GM08714 (cell line): ENCODE measurements around the gene WDR4.

Source experiments
- H3K4me3 ChIP-seq: fragments of 200-500 bp; sonication (Bioruptor generic); 2 replicates; pipeline ENCODE4 v1.5.1; 2014; ENCODE audit warnings: mild to moderate bottlenecking, low read length, inconsistent platforms
- ZNF274 ChIP-seq: IDR thresholded peaks from 2 replicates; pipeline ENCODE4 v1.6.1; 2012; ENCODE audit warnings: mild to moderate bottlenecking, low read depth, low read length

WDR4 gene

GRCh38 chr21:42861848-42862400 is 17.4 kb downstream of the WDR4 start:
- H3K4me3 ChIP-seq: no peak overlapping the region
- no peak for TF ChIP-seq ZNF274

- TF ChIP-seq ZNF274: no peak
- H3K4me3 ChIP-seq: no peak overlapping the region
These were observed 18.0 kb downstream of the WDR4 start for GRCh38 chr21:42861311-42861847.

- no peak for TF ChIP-seq ZNF274
- H3K4me3 ChIP-seq: no peak overlapping the region
These were observed 19.0 kb downstream of the WDR4 start for GRCh38 chr21:42860345-42860744.

- TF ChIP-seq ZNF274: no peak
- no peak overlapping the region for H3K4me3 ChIP-seq
These were observed 19.5 kb downstream of the WDR4 start for GRCh38 chr21:42859891-42860230.

- no peak for TF ChIP-seq ZNF274
- H3K4me3 ChIP-seq: no peak overlapping the region
These were observed 20.1 kb downstream of the WDR4 start for GRCh38 chr21:42858957-42859890.

- H3K4me3 ChIP-seq: no peak overlapping the region
- no peak for TF ChIP-seq ZNF274
These were observed 21.0 kb downstream of the WDR4 start for GRCh38 chr21:42858185-42858847.

- H3K4me3 ChIP-seq: no peak overlapping the region
- TF ChIP-seq ZNF274: no peak
These were observed 22.1 kb downstream of the WDR4 start for GRCh38 chr21:42857216-42857615.

GRCh38 chr21:42855937-42856335 is 23.4 kb downstream of the WDR4 start:
- H3K4me3 ChIP-seq: no peak overlapping the region
- no peak for TF ChIP-seq ZNF274

GRCh38 chr21:42855171-42855936 is 24.0 kb downstream of the WDR4 start:
- TF ChIP-seq ZNF274: no peak
- H3K4me3 ChIP-seq: no peak overlapping the region

- TF ChIP-seq ZNF274: no peak
- H3K4me3 ChIP-seq: no peak overlapping the region
These were observed 24.9 kb downstream of the WDR4 start for GRCh38 chr21:42854246-42855010.

- no peak overlapping the region for H3K4me3 ChIP-seq
- no peak for TF ChIP-seq ZNF274
These were observed 25.7 kb downstream of the WDR4 start for GRCh38 chr21:42853621-42854020.

- TF ChIP-seq ZNF274: no peak
These were observed 26.3 kb downstream of the WDR4 start for GRCh38 chr21:42852925-42853570.

GRCh38 chr21:42851812-42852665 is 27.3 kb downstream of the WDR4 start:
- no peak for TF ChIP-seq ZNF274
- no peak overlapping the region for H3K4me3 ChIP-seq

More at GRCh38 chr21:42852925-42853570, 26.3 kb downstream of the WDR4 start:
- H3K4me3 ChIP-seq: no peak overlapping the region
